Kidney (tissue), 14 donors: ENCODE results near the gene CTDP1. TPM values are rescaled to one million over a fixed set of nuclear protein-coding genes. Genes with fewer than 3 reads are reported as not detected.

ENCODE experiments used
- DNase-seq, 5 donors: peaks; one replicate each; pipeline ENCODE4 v3.0.0-alpha.2; 2013 to 2020
- FAIRE-seq: peaks from 2 replicates; lab custom pipeline; 2012; peaks lifted over from hg19 to GRCh38; lab: Jason Lieb, UNC
- H3K27ac ChIP-seq, 2 donors: one replicate each; pipeline ENCODE4 v1.7.0; 2013; ENCODE audit warnings: low read depth in 2 of 2, low read length in 2 of 2, inconsistent platforms in 1 of 2
- H3K27me3 ChIP-seq: one replicate; pipeline ENCODE4 v1.7.1; 2013; ENCODE audit warnings: low read length, inconsistent platforms; ENCODE audit not compliant: control insufficient read depth, insufficient read depth
- H3K36me3 ChIP-seq, 3 donors: one replicate each; pipeline versions ENCODE4 v1.7.0 to v1.7.1; 2013; ENCODE audit warnings: low read length in 3 of 3, control low read depth in 1 of 3, inconsistent platforms in 1 of 3; ENCODE audit not compliant: insufficient read depth in 3 of 3, control insufficient read depth in 2 of 3
- H3K4me1 ChIP-seq, 3 donors: one replicate each; pipeline versions ENCODE4 v1.7.0 to v1.7.1; 2013; ENCODE audit warnings: low read length in 3 of 3, inconsistent platforms in 1 of 3, low read depth in 1 of 3; ENCODE audit not compliant: control insufficient read depth in 2 of 3, insufficient read depth in 2 of 3
- H3K4me3 ChIP-seq, 3 donors: one replicate each; pipeline versions ENCODE4 v1.7.0 to v1.8.1; 2013; ENCODE audit warnings: low read length in 3 of 3, control low read depth in 1 of 3, inconsistent platforms in 1 of 3
- H3K9ac ChIP-seq, 3 donors: one replicate each; pipeline versions ENCODE4 v1.7.0 to v1.7.1; 2013; ENCODE audit warnings: low read length in 3 of 3, control low read depth in 1 of 3, inconsistent platforms in 1 of 3
- H3K9me3 ChIP-seq, 3 donors: one replicate each; pipeline versions ENCODE4 v1.7.0 to v1.7.1; 2013; ENCODE audit warnings: low read length in 3 of 3, control low read depth in 1 of 3, inconsistent platforms in 1 of 3; ENCODE audit not compliant: control insufficient read depth in 2 of 3, insufficient read depth in 1 of 3
- intact Hi-C: fragments of 100-400 bp; cut with DNase I; formaldehyde crosslinking; loops from one replicate; pipeline ENCODE4 v1.11.1; 2022
- polyA plus RNA-seq: library from polyadenylated mRNA; stranded (reverse); fragments of 350-450 nt; fragmentation: Illumina TruSeq; extraction: RNeasy Lipid Tissue Mini Kit (QIAGEN cat#74804); gene quantifications from one replicate; pipeline ENCODE4 v1.2.3, GENCODE V29; 2014; ENCODE audit warnings: low read depth, low replicate concordance; ENCODE audit not compliant: insufficient read depth
- total RNA-seq: library from RNA; stranded (reverse); fragmentation: NEBNext Ultra II Directional; extraction: Animal tissue kit (Norgen Biotek cat#: 25700); gene quantifications from one replicate; pipeline ENCODE4 v1.2.1, GENCODE V29; 2021
- TF ChIP-seq, protein P1 (sequence below): IDR thresholded peaks from 3 replicates; pipeline ENCODE4 v1.5.1; 2012; ENCODE audit warnings: mild to moderate bottlenecking, moderate library complexity, borderline replicate concordance; ENCODE audit not compliant: insufficient read depth; ENCODE audit errors: extremely low read depth
- donor health status: control.
- donor health status: control.
- donor health status: control.
- donor health status: control.
- donor health status: control.
- donor health status: DM: yes; HTN: yes; CAD: no.
- donor health status: Normal renal cell carcinoma (clear cell type).

CTDP1 gene
- total and polyA plus RNA-seq, 2 donors from 2014 or later, result 11.1 to 21.8 TPM

DNA sequence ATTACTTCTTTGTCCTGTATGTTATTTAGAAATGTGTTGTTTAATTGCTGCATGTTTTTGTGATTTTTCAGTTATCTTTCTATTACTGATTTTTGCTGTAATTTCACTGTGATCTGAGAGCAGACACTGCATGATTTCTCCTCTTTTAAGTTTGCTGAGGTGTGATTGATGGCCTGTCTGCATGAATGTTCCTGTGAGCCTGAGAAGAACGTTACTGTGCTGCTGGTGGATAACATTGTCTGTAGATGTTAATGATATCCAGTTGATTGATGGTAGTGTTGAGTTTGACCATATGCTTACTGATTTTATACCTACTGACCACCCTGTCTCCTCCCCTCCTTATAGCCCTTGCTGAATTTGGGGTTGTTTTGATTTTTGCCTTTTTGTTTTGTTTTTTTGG lies 80.7 kb downstream of the CTDP1 start:
- no peak overlapping the region for H3K27ac ChIP-seq
- no peaks in the 10 kb centered on the region for H3K36me3 ChIP-seq
- peaks cover 0 to 11% (median 0%) of the 10 kb centered on the region in 3 donors for H3K9me3 ChIP-seq
- DNase-seq (no peak), FAIRE-seq (no peak)
- no peaks in the 10 kb centered on the region for H3K4me1 ChIP-seq
- no peaks in the 10 kb centered on the region for H3K27me3 ChIP-seq
- intact Hi-C loops, result no loop called here
- H3K4me3 ChIP-seq, result no peak overlapping the region
- TF ChIP-seq, protein P1, sequence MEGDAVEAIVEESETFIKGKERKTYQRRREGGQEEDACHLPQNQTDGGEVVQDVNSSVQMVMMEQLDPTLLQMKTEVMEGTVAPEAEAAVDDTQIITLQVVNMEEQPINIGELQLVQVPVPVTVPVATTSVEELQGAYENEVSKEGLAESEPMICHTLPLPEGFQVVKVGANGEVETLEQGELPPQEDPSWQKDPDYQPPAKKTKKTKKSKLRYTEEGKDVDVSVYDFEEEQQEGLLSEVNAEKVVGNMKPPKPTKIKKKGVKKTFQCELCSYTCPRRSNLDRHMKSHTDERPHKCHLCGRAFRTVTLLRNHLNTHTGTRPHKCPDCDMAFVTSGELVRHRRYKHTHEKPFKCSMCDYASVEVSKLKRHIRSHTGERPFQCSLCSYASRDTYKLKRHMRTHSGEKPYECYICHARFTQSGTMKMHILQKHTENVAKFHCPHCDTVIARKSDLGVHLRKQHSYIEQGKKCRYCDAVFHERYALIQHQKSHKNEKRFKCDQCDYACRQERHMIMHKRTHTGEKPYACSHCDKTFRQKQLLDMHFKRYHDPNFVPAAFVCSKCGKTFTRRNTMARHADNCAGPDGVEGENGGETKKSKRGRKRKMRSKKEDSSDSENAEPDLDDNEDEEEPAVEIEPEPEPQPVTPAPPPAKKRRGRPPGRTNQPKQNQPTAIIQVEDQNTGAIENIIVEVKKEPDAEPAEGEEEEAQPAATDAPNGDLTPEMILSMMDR, result no peak
- no peak overlapping the region for H3K9ac ChIP-seq

DNA sequence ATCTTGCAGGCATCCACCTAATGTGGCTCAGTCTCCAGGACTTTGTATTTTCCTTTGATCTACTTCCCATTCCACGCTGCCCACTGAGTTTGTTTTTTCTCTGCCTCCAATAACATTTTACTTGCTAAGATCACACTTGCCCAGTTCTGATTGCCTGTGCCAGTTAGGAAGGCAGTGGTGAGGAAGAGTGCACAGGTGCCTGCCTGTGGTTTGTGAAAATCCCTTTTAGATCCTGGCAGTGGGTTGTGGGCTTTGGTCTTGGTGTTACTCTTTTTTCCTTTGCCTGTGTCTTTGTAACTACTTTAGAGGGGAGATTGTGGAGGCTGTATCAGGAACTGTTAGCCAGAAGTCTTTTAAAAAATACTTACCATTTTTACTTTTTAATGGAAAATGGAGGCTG lies 81.3 kb downstream of the CTDP1 start:
- no peak overlapping the region for H3K4me3 ChIP-seq
- TF ChIP-seq, protein P1, result no peak
- H3K4me1 ChIP-seq, result no peaks in the 10 kb centered on the region
- H3K27me3 ChIP-seq, result no peaks in the 10 kb centered on the region
- FAIRE-seq, result no peak
- H3K27ac ChIP-seq, result no peak overlapping the region
- DNase-seq, result no peak
- no peak overlapping the region for H3K9ac ChIP-seq
- no peaks in the 10 kb centered on the region for H3K36me3 ChIP-seq
- peaks cover 0 to 11% (median 0%) of the 10 kb centered on the region in 3 donors for H3K9me3 ChIP-seq
- intact Hi-C loops, result no loop called here

DNA sequence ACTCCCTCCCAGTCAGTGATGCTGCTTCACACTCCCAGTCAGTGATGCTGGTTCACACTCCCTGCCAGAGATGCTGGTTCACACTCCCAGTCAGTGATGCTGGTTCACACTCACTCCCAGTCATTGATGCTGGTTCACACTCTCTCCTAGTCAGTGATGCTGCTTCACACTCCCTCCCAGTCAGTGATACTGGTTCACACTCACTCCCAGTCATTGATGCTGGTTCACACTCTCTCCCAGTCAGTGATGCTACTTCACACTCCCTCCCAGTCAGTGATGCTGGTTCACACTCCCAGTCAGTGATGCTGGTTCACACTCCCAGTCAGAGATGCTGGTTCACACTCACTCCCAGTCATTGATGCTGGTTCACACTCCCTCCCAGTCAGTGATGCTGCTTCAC lies 83.8 kb downstream of the CTDP1 start:
- FAIRE-seq, result no peak
- Histone ChIP-seq H3K27me3 (no peaks in the 10 kb centered on the region), H3K36me3 (no peaks in the 10 kb centered on the region), H3K4me1 (no peaks in the 10 kb centered on the region), H3K4me3 (no peak overlapping the region), H3K9ac (no peak overlapping the region), H3K9me3 (peaks cover 0 to 17% (median 0%) of the 10 kb centered on the region in 3 donors), H3K27ac (no peak overlapping the region)
- intact Hi-C loops, result no loop called here
- DNase-seq, result no peak
- TF ChIP-seq, protein P1, result no peak

DNA sequence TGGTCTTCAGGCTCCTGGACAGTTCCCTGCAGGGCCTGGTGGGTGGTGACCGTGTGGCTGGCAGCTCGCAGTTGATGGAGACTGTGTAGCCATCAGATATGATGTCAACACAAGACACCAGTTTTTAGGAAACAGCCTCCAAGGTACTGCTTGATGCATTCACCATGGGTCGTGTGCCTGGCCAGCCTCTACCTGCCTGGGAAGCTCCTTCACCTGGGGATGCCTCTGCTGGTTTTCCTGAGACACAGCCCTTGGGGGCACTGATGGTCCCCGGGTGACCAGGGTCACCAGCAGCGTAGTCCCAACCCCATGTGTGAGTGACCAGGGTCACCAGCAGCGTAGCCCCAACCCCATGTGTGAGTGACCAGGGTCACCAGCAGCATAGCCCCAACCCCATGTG lies 84.5 kb downstream of the CTDP1 start:
- Histone ChIP-seq H3K27ac (no peak overlapping the region), H3K9ac (no peak overlapping the region), H3K9me3 (peaks cover 0 to 20% (median 0%) of the 10 kb centered on the region in 3 donors), H3K36me3 (no peaks in the 10 kb centered on the region), H3K4me1 (no peaks in the 10 kb centered on the region), H3K27me3 (no peaks in the 10 kb centered on the region), H3K4me3 (no peak overlapping the region)
- FAIRE-seq (no peak), DNase-seq (no peak)
- TF ChIP-seq, protein P1, result no peak
- intact Hi-C loops, result no loop called here
